Measurements from ENCODE around the gene ABCC10.
"Not testable (repeated sequence)": the region's sequence is repeated elsewhere in the genome, so short reads cannot be mapped to it uniquely, and the experiment has no call there.

ABCC10 gene

GRCh38 chr6:43416935-43417334 is 10.4 kb upstream of the ABCC10 start:
- in situ Hi-C loops (cut with HindIII; ENCODE audit: low pct_unique_long_range_greater_than_20kb, low sequenced_read_pairs) = no loop called here
- TF ChIP-seq JUND (IDR thresholded peaks at IDR 0.05; ENCODE audit: low read depth) = no peak
- DNase-seq (ENCODE audit: low read depth in 1 of 2, low spot score in 1 of 2) = no peak

- TF ChIP-seq JUND (IDR thresholded peaks at IDR 0.05; ENCODE audit: low read depth) = no peak
- no peak for DNase-seq (ENCODE audit: low read depth in 1 of 2, low spot score in 1 of 2)
- in situ Hi-C loops (cut with HindIII; ENCODE audit: low pct_unique_long_range_greater_than_20kb, low sequenced_read_pairs) = no loop called here
These were observed 7.2 kb upstream of the ABCC10 start for GRCh38 chr6:43420012-43420709.

GRCh38 chr6:43421831-43422230 is 5.5 kb upstream of the ABCC10 start:
- TF ChIP-seq JUND (IDR thresholded peaks at IDR 0.05; ENCODE audit: low read depth) = no peak
- DNase-seq (ENCODE audit: low read depth in 1 of 2, low spot score in 1 of 2) = no peak
- in situ Hi-C loops (cut with HindIII; ENCODE audit: low pct_unique_long_range_greater_than_20kb, low sequenced_read_pairs) = no loop called here

- DNase-seq (ENCODE audit: low read depth in 1 of 2, low spot score in 1 of 2) = not testable (repeated sequence)
These were observed 2.3 kb upstream of the ABCC10 start for GRCh38 chr6:43425083-43425482.

GRCh38 chr6:43426928-43427405 is 374 bp upstream of the ABCC10 start:
- DNase-seq (ENCODE audit: low read depth in 1 of 2, low spot score in 1 of 2) = no peak
- no peak for TF ChIP-seq JUND (IDR thresholded peaks at IDR 0.05; ENCODE audit: low read depth)
- in situ Hi-C loops (cut with HindIII; ENCODE audit: low pct_unique_long_range_greater_than_20kb, low sequenced_read_pairs) = no loop called here

More at GRCh38 chr6:43425083-43425482, 2.3 kb upstream of the ABCC10 start:
- in situ Hi-C loops (cut with HindIII; ENCODE audit: low pct_unique_long_range_greater_than_20kb, low sequenced_read_pairs) = not testable (repeated sequence)

GRCh38 chr6:43428112-43428570 is 800 bp downstream of the ABCC10 start:
- DNase-seq (ENCODE audit: low read depth in 1 of 2, low spot score in 1 of 2) = no peak
- in situ Hi-C loops (cut with HindIII; ENCODE audit: low pct_unique_long_range_greater_than_20kb, low sequenced_read_pairs) = no loop called here
- TF ChIP-seq JUND (IDR thresholded peaks at IDR 0.05; ENCODE audit: low read depth) = no peak

GRCh38 chr6:43428874-43429273 is 1.5 kb downstream of the ABCC10 start:
- no peak for TF ChIP-seq JUND (IDR thresholded peaks at IDR 0.05; ENCODE audit: low read depth)
- DNase-seq (ENCODE audit: low read depth in 1 of 2, low spot score in 1 of 2) = no peak
- in situ Hi-C loops (cut with HindIII; ENCODE audit: low pct_unique_long_range_greater_than_20kb, low sequenced_read_pairs) = no loop called here

- in situ Hi-C loops (cut with HindIII; ENCODE audit: low pct_unique_long_range_greater_than_20kb, low sequenced_read_pairs) = no loop called here
- TF ChIP-seq JUND (IDR thresholded peaks at IDR 0.05; ENCODE audit: low read depth) = no peak
- no peak for DNase-seq (ENCODE audit: low read depth in 1 of 2, low spot score in 1 of 2)
These were observed 4.9 kb downstream of the ABCC10 start for GRCh38 chr6:43432009-43432945.

- no peak for DNase-seq (ENCODE audit: low read depth in 1 of 2, low spot score in 1 of 2)
- in situ Hi-C loops (cut with HindIII; ENCODE audit: low pct_unique_long_range_greater_than_20kb, low sequenced_read_pairs) = no loop called here
- TF ChIP-seq JUND (IDR thresholded peaks at IDR 0.05; ENCODE audit: low read depth) = no peak
These were observed 5.8 kb downstream of the ABCC10 start for GRCh38 chr6:43433148-43433547.

- TF ChIP-seq JUND (IDR thresholded peaks at IDR 0.05; ENCODE audit: low read depth) = no peak
- in situ Hi-C loops (cut with HindIII; ENCODE audit: low pct_unique_long_range_greater_than_20kb, low sequenced_read_pairs) = no loop called here
- no peak for DNase-seq (ENCODE audit: low read depth in 1 of 2, low spot score in 1 of 2)
These were observed 6.9 kb downstream of the ABCC10 start for GRCh38 chr6:43434001-43434840.

GRCh38 chr6:43434943-43435342 is 7.6 kb downstream of the ABCC10 start:
- in situ Hi-C loops (cut with HindIII; ENCODE audit: low pct_unique_long_range_greater_than_20kb, low sequenced_read_pairs) = no loop called here
- no peak for TF ChIP-seq JUND (IDR thresholded peaks at IDR 0.05; ENCODE audit: low read depth)
- no peak for DNase-seq (ENCODE audit: low read depth in 1 of 2, low spot score in 1 of 2)

All from T47D (cell line).